Gastrocnemius medialis (tissue), 4 donors: ENCODE results near the gene TMPRSS2.

Experiments
- POLR2A ChIP-seq, 2 donors: fragments of 450-650 bp; IDR thresholded peaks; one replicate each; pipeline ENCODE4 v1.6.1; 2017; ENCODE audit warnings: antibody characterized with exemption in 2 of 2, mild to moderate bottlenecking in 2 of 2, moderate library complexity in 2 of 2
- TF ChIP-seq, protein P1 (sequence below), 5 experiments: fragments of 450-650 bp in 3 of 5; fragments of 200-600 bp in 2 of 5; sonication (generic) in 2 of 5; IDR thresholded peaks in 4 of 5; conservative IDR thresholded peaks in 1 of 5; 1 replicate in 4 of 5; 2 replicates in 1 of 5; pipeline ENCODE4 v1.5.1; 2016 to 2019; ENCODE audit warnings: antibody characterized with exemption in 5 of 5, mild to moderate bottlenecking in 3 of 5, moderate library complexity in 3 of 5

DNA sequence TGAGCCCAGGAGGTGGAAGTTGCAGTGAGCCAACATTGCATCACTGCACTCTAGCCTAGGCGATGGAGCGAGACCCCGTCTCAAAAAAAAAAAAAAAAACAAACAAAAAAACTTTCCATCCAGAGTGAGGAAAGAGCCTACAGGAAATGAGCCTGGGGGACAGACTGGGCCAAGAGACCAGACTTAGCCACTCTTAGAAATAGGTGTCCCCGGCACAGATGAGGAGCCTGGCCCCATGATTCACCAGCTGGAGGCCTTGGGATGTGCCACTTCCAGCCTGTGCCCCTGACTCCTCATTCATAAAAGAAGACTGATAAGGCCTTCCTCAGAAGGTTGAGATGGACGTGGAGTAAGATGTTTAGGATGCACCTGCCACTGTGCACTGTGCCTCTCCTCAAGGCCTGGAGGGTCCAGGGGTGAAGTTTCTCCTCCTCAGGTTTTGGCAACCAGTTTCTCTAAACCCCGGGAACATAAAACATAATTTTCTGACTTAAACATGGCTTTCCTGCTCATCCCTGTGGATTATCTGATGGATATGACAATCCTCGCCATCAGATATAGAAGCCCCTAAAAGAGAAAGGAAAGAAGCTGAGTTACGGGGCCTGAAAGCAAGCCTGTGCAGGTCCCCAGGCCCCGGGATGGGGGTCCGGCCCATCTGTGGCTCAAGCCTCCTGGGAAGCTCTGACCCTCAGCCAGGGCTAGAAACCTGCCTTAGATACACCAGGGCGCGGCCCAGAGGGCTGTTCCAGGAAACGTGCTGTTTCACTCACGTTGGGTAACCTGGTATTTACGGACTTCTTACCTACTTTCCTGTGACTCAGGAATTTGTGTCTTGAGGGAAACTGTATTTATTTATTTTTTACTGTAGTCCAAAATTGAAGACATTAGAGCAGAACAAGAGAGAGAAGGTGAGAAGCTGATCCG is 55.9 kb downstream of the TMPRSS2 start:
- TF ChIP-seq, protein P1, sequence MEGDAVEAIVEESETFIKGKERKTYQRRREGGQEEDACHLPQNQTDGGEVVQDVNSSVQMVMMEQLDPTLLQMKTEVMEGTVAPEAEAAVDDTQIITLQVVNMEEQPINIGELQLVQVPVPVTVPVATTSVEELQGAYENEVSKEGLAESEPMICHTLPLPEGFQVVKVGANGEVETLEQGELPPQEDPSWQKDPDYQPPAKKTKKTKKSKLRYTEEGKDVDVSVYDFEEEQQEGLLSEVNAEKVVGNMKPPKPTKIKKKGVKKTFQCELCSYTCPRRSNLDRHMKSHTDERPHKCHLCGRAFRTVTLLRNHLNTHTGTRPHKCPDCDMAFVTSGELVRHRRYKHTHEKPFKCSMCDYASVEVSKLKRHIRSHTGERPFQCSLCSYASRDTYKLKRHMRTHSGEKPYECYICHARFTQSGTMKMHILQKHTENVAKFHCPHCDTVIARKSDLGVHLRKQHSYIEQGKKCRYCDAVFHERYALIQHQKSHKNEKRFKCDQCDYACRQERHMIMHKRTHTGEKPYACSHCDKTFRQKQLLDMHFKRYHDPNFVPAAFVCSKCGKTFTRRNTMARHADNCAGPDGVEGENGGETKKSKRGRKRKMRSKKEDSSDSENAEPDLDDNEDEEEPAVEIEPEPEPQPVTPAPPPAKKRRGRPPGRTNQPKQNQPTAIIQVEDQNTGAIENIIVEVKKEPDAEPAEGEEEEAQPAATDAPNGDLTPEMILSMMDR (IDR thresholded peaks at IDR 0.05 in 4 of 5, conservative IDR thresholded peaks at IDR 0.05 in 1 of 5) = no peak
- no peak for TF ChIP-seq POLR2A (IDR thresholded peaks at IDR 0.05)
